Astrocyte of the cerebellum (primary cell): ENCODE results near the gene SULT1C4.

ENCODE experiments used
- DNase-seq: peaks from one replicate; pipeline ENCODE4 v3.0.0-alpha.2; 2011; ENCODE audit warnings: low read depth
- H3K4me3 ChIP-seq: 2 replicates; pipeline ENCODE4 v1.5.1; 2011; ENCODE audit warnings: mild to moderate bottlenecking, low read depth, low read length, moderate library complexity
- in situ Hi-C: cut with HindIII; loops from 2 replicates; pipeline ENCODE4 v1.10.0; 2017; ENCODE audit warnings: low sequenced_read_pairs
- TF ChIP-seq, protein P1 (sequence below): IDR thresholded peaks from 2 replicates; pipeline ENCODE4 v1.5.1; 2012; ENCODE audit warnings: low read length, low read depth, moderate library complexity, mild to moderate bottlenecking; ENCODE audit errors: missing control alignments

Gene SULT1C4

DNA sequence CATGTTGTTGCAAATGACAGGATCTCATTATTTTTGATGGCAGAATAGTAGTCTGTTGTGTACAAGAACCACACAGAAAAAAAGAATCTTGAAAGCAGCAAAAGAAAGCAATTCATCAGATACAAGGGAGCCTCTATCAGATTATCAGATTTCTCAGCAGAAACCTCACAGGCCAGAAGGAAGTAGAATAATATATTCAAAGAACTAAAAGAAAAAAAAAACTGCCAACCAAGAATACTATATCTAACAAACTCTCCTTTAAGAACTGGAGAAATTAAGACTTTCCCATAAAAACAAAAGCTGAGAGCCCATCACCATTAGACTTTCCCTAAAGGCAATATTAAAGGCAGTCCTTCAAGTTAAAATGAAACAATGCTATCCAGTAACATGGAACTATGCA, 15.4 kb downstream of the SULT1C4 start:
- in situ Hi-C loops: loop anchor here (5.0 kb wide), 1 partner anchor 41 kb away; no protein-coding TSS in a partner anchor
- TF ChIP-seq, protein P1, sequence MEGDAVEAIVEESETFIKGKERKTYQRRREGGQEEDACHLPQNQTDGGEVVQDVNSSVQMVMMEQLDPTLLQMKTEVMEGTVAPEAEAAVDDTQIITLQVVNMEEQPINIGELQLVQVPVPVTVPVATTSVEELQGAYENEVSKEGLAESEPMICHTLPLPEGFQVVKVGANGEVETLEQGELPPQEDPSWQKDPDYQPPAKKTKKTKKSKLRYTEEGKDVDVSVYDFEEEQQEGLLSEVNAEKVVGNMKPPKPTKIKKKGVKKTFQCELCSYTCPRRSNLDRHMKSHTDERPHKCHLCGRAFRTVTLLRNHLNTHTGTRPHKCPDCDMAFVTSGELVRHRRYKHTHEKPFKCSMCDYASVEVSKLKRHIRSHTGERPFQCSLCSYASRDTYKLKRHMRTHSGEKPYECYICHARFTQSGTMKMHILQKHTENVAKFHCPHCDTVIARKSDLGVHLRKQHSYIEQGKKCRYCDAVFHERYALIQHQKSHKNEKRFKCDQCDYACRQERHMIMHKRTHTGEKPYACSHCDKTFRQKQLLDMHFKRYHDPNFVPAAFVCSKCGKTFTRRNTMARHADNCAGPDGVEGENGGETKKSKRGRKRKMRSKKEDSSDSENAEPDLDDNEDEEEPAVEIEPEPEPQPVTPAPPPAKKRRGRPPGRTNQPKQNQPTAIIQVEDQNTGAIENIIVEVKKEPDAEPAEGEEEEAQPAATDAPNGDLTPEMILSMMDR: no peak
- no peak for DNase-seq
- H3K4me3 ChIP-seq: no peak overlapping the region

DNA sequence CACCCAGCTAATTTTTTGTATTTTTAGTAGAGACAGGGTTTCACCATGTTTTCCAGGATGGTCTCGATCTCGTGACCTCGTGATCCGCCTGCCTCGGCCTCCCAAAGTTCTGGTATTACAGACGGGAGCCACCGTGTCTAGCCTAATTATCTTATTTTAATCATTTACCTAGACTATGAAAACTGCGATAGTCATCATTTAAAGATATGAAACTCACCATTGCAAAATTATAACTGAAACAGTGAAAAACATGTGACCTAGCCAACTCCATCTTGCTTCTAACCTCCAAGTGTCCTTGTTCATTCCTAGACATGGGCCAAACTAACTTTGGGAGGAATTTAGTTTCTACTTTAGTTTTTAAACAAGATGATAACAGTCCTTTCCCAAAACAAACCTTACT, 17.4 kb downstream of the SULT1C4 start:
- H3K4me3 ChIP-seq: no peak overlapping the region
- in situ Hi-C loops: no loop called here
- TF ChIP-seq, protein P1: no peak
- DNase-seq: no peak

DNA sequence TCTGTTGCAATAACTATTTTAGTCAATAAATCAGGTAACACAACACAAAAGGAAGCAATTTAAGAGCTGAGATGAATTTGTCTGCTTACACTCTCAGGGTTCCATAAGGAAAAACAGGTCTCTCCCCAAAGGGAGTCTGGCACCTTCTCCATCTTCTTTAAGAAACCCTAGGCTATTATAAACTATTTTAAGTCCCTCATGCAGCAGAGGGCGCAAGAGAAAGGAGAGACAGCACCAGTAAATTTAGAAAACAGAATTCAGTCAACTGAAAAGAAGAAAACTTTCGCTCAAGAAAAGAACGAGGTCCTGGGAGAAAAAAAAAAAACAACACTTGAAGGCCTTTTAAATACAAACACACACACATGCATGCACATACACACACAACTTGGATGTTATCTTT, 19.1 kb downstream of the SULT1C4 start:
- in situ Hi-C loops: no loop called here
- no peak for DNase-seq
- TF ChIP-seq, protein P1: peak; percentile 24

DNA sequence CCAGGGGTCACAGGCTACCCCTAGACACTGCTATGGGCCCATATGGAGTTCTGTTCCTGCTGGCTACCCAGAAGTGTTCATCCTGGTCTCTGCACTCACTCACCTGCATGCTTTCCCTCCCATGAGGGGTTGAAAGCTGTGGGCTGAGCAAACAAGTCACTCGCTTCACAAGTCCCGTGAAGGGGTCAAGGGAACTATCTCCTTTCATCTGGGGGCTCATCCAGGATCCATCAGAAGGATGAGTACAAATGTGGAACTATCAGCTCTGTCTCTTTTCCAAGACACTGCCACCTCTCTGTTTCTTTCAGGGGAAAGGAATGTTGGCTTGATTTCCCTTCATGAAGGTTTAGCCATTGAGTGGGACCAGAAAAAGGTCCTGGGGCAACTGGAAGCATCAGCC, 21.7 kb downstream of the SULT1C4 start:
- no peak for DNase-seq
- in situ Hi-C loops: no loop called here
- TF ChIP-seq, protein P1: no peak
- H3K4me3 ChIP-seq: no peak overlapping the region

More for the DNA sequence above, 19.1 kb downstream of the SULT1C4 start:
- H3K4me3 ChIP-seq: no peak overlapping the region

DNA sequence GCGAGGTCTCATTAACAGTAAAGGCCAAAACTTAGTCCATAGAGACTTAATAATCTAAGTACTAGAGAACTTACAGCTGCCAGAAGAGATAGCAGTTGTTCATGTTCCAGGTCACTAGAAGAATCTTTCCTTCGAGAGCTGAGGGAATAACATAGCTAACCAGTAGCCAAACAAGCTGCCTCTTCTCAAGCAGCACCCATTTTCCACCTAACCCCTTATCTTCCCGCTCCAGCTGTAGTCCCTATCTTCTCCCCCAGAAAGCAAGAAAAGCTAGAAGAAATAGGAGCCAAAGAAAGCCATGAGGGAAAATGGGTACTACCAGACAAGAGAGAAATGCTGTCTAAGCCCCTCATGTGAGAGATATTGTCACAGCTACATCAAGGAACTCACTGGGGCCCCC, 24.0 kb downstream of the SULT1C4 start:
- DNase-seq: no peak
- H3K4me3 ChIP-seq: no peak overlapping the region
- in situ Hi-C loops: no loop called here
- TF ChIP-seq, protein P1: no peak

DNA sequence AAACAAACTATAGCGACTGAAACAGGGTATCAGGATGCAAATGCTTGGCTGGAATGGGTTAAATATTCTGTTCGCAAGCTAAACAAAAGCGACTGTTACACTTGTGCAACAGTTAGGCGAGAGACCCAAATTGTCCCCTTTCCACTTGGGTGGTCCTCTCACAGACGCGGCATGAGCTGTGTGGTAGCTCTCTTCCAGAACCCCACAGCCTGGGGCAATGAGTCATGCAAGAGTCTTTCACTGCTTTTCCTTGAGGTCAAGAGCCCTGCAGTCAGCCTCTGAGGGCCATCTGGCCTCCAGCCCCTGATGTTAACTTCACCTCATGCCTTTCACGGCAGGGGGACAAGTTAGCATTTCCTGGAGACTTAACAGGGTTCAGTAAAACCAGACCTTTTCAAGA, 25.7 kb downstream of the SULT1C4 start:
- peak; percentile 66 for DNase-seq
- in situ Hi-C loops: no loop called here

More for the DNA sequence above, 25.7 kb downstream of the SULT1C4 start:
- no peak overlapping the region for H3K4me3 ChIP-seq
- TF ChIP-seq, protein P1: no peak
